ENCODE data around the gene RPS19BP1.

Gene RPS19BP1

DNA sequence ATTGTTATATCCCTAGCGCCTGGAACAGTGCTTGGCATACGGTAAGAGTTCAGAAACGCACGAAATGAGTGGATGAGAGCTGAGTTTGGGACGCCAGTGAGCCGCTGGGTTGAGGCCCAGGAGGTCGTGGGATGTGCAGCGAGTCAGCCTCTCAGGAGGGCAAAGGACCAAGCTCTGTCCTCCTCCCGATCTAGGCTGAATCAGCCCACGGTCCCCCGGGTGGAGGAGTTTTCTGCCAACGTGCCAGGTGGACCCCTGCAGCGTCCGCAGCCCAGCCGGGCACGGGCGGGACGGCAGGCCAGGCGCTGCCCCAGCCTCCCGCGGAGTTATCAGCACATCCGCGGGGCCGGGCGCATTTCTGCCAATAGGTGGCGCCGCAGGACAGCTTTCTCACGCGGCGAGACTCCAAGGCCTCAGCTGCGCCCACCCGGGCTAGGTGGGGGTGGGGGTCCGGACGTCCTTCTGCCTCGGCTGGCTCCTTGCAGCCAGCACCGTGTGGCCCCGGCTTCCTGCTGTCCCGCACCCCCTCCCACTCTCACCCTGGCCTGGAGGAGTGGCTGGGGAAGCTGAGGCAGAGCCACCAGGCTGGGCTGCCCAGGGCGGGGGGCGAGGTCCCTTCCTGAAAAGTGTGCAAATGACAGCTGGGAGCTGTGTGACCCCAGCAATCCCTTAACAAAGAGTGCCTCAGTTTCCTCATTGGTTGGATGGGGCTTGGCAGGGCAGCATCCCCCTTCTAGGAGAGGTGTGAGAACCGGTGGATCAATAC is 2.2 kb upstream of the RPS19BP1 start:
- TF ChIP-seq CTCF (IDR thresholded peaks at IDR 0.05; ENCODE audit: low read depth, low read length): peak; percentile 80
- DNase-seq (ENCODE audit: extremely low read depth, low read depth): no peak

DNA sequence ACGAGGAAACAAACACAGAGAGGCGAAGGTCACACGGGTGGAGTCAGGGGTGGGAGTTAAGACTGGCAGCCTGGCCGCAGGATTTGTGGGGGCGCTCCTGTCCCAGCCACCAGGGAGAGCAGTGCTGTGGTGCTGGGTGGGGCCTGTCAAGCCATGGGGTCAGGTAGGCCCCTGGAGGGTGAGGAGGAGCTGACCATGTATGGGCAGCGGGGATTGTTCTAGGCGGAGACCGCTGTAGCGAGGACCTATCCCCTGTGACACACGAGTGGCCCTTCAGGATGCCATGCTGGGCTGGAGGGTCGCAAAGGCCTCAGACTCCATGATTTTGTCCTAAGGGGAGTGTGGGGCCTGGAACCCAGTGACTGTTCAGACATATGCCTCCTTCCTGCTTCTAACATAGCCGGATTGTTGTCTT is 1.6 kb upstream of the RPS19BP1 start:
- TF ChIP-seq CTCF (IDR thresholded peaks at IDR 0.05; ENCODE audit: low read depth, low read length): peak; percentile 1
- DNase-seq (ENCODE audit: extremely low read depth, low read depth): no peak

GRCh38 chr22:39530692-39531331 is 1.7 kb downstream of the RPS19BP1 start:
- peak; percentile 12 for TF ChIP-seq CTCF (IDR thresholded peaks at IDR 0.05; ENCODE audit: low read depth, low read length)
- no peak for DNase-seq (ENCODE audit: extremely low read depth, low read depth)

DNA sequence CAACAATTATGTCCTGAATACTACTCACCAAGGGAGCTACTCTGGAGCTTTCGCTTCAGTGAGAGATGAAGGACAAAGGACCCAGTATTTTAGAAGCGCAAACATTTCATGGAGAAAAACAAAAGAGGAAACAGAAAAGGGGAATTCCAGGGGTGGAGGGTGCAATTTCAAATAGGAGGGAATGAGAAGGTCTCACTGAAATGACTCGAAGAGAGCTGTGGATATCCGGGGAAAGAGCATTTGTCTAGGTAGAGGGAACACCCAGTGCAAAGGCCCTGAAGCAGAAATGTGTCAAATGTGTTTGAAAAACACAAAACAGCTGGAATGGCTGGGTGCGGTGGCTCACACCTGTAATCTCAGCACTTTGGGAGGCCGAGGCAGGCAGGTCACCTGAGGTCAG is 2.4 kb downstream of the RPS19BP1 start:
- TF ChIP-seq CTCF (IDR thresholded peaks at IDR 0.05; ENCODE audit: low read depth, low read length): no peak

DNA sequence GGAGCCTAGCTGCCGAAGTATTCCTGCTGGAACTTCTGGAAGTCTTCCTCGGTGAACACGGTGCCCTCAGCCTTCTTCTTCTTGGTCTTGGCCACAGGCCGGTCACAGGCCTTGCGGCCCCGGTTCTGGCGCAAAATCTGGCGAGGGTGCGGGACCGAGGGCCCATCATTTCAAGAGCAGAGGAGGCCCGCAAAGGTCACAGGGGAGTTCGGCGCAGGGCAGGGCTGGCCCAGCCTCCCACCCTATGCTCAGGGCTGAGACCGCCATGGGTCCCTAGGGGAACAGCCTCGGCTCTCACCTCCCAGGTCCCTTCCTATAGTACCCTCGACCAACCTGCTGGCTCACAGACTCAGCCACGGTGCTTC is 3.1 kb downstream of the RPS19BP1 start:
- DNase-seq (ENCODE audit: extremely low read depth, low read depth): no peak
- TF ChIP-seq CTCF (IDR thresholded peaks at IDR 0.05; ENCODE audit: low read depth, low read length): no peak

More for the DNA sequence above, 2.4 kb downstream of the RPS19BP1 start:
- DNase-seq (ENCODE audit: extremely low read depth, low read depth): no peak

DNA sequence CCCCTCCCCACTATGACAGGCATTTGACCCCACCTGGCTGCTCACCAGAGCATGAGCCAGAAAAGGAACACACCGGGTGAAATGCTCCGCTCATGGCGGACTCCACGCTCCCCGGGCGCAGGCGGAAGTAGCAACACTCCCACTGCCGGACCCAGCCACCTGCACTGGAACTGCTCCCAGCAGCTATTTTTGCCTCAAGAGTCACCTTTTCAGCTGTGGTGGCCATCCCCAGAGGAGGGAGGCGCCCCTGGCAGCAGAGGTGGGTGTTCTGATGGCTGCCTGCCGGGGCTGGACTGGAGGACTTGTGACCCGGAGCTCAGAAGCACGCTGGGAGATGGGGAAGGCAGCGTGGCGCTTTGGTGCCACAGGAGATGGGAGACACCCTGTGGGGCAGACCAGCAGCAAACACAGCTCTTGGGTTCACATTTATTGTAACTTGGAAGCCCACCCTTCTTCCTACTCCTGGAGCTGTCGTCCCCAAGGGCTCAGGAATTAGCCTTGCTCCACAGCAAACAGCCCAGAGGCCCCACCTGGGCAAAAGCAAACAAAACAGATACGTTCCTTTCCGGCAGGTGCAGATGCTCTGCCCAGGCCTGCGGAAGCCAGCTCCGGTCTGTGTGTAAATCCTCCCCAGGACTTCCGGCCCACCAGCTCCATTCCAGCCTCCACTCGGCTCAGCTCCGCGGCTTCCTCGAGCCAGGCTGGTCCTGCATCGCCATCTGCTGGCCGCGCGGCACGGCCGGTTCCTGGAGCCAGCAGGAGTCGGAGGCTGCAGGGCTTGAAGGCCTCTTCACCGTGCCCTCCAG is 3.7 kb downstream of the RPS19BP1 start:
- TF ChIP-seq CTCF (IDR thresholded peaks at IDR 0.05; ENCODE audit: low read depth, low read length): peak; percentile 100
- DNase-seq (ENCODE audit: extremely low read depth, low read depth): peak; percentile 85

All from AG09319 (cell line).